ENCODE results near the gene RBM42. TPM values are rescaled to one million over a fixed set of nuclear protein-coding genes. Genes with fewer than 3 reads are reported as not detected.

Gene RBM42
- total and polyA plus RNA-seq, 9 of the 15 experiments (the other 6 are each of a cell fraction or from before 2014, with no cell fraction given): 5.7 to 149 (median 32.4) TPM

GRCh38 chr19:35612559-35613321 is 16.1 kb upstream of the RBM42 start, which contains the start of gene HAUS5 (continued):
- peak; percentile 98 for TF ChIP-seq E2F8 (IDR thresholded peaks at IDR 0.05; ENCODE audit: low read depth, partially characterized antibody)
- TF ChIP-seq ATF1 (CRISPR knock-in tag; IDR thresholded peaks at IDR 0.05): peak; percentile 99
- peak; percentile 100 for TF ChIP-seq ATF1 (tag; IDR thresholded peaks at IDR 0.05)
- peak; percentile 99 for TF ChIP-seq JUND (IDR thresholded peaks at IDR 0.05; ENCODE audit: borderline replicate concordance, low read depth, low read length)
- TF ChIP-seq JUND (tag; IDR thresholded peaks at IDR 0.05; ENCODE audit: borderline replicate concordance, low read depth, low read length): peak; percentile 94; the same call in 2 of the 3 replicates
- no peak for TF ChIP-seq CGGBP1 (CRISPR knock-in tag; IDR thresholded peaks at IDR 0.05)
- no peak for TF ChIP-seq ZC3H4 (CRISPR knock-in tag; IDR thresholded peaks at IDR 0.05; ENCODE audit: borderline replicate concordance)
- TF ChIP-seq HINFP (tag; conservative IDR thresholded peaks at IDR 0.05; ENCODE audit: low read depth): no peak
- peak; percentile 95 for TF ChIP-seq PHF20 (IDR thresholded peaks at IDR 0.05; ENCODE audit: partially characterized antibody)
- TF ChIP-seq ZKSCAN3 (CRISPR knock-in tag; IDR thresholded peaks at IDR 0.05): no peak
- no peak for TF ChIP-seq TAF15 (IDR thresholded peaks at IDR 0.05; ENCODE audit: low read depth, low read length)
- no peak for TF ChIP-seq ZNF282 (CRISPR knock-in tag; IDR thresholded peaks at IDR 0.05)
- no peak for TF ChIP-seq ZFP36 (IDR thresholded peaks at IDR 0.05; ENCODE audit: low read depth, low read length, partially characterized antibody)
- peak; percentile 82 for TF ChIP-seq MAX (CRISPR knock-in tag; IDR thresholded peaks at IDR 0.05)
- no peak for TF ChIP-seq TCF15 (CRISPR knock-in tag; IDR thresholded peaks at IDR 0.05)
- no peak for TF ChIP-seq RBM22 (IDR thresholded peaks at IDR 0.05; ENCODE audit: low read depth, low read length, poor library complexity, severe bottlenecking)
- no peak for TF ChIP-seq TAL1 (IDR thresholded peaks at IDR 0.05)
- peak; percentile 81 for TF ChIP-seq SMAD4 (CRISPR knock-in tag; conservative IDR thresholded peaks at IDR 0.05)
- no peak for TF ChIP-seq ZBTB2 (IDR thresholded peaks at IDR 0.05)
- peak; percentile 100 for TF ChIP-seq ZBTB12 (CRISPR knock-in tag; IDR thresholded peaks at IDR 0.05)

Data from K562 (cell line).